Stomach smooth muscle (tissue), 2 donors: ENCODE results near the gene FBN2.

Source experiments
- H3K27ac ChIP-seq: one replicate; pipeline ENCODE4 v1.7.0; 2013; ENCODE audit warnings: mild to moderate bottlenecking, low read length, inconsistent platforms
- H3K27me3 ChIP-seq, 2 donors: one replicate each; pipeline ENCODE4 v1.7.0; 2013; ENCODE audit warnings: low read length in 2 of 2; ENCODE audit not compliant: insufficient read depth in 2 of 2, control insufficient read depth in 1 of 2
- H3K36me3 ChIP-seq, 2 donors: one replicate each; pipeline ENCODE4 v1.7.0; 2013; ENCODE audit warnings: low read length in 2 of 2; ENCODE audit not compliant: control insufficient read depth in 2 of 2, insufficient read depth in 2 of 2
- H3K4me1 ChIP-seq: one replicate; pipeline ENCODE4 v1.7.0; 2013; ENCODE audit warnings: low read length; ENCODE audit not compliant: control insufficient read depth, insufficient read depth
- H3K4me3 ChIP-seq, 2 donors: one replicate each; pipeline ENCODE4 v1.7.0; 2013; ENCODE audit warnings: low read length in 2 of 2
- H3K9ac ChIP-seq, 2 donors: one replicate each; pipeline ENCODE4 v1.7.0; 2013; ENCODE audit warnings: low read length in 2 of 2, mild to moderate bottlenecking in 1 of 2
- H3K9me3 ChIP-seq, 2 donors: one replicate each; pipeline ENCODE4 v1.7.0; 2013; ENCODE audit warnings: low read length in 2 of 2; ENCODE audit not compliant: control insufficient read depth in 2 of 2
- donor health status: healthy.
- donor health status: Pancreatic carcinoma.

The FBN2 gene

GRCh38 chr5:128478386-128479368 lies 59.4 kb downstream of the FBN2 start:
- H3K9ac ChIP-seq = no peak overlapping the region
- H3K27ac ChIP-seq = no peak overlapping the region
- no peak overlapping the region for H3K4me3 ChIP-seq
- H3K4me1 ChIP-seq = no peaks in the 10 kb centered on the region
- no peaks in the 10 kb centered on the region for H3K9me3 ChIP-seq
- no peaks in the 10 kb centered on the region for H3K27me3 ChIP-seq
- no peaks in the 10 kb centered on the region for H3K36me3 ChIP-seq

GRCh38 chr5:128477944-128478343 lies 60.1 kb downstream of the FBN2 start:
- Histone ChIP-seq H3K4me3 (no peak overlapping the region), H3K4me1 (no peaks in the 10 kb centered on the region), H3K27ac (no peak overlapping the region), H3K36me3 (no peaks in the 10 kb centered on the region), H3K27me3 (no peaks in the 10 kb centered on the region), H3K9me3 (no peaks in the 10 kb centered on the region), H3K9ac (no peak overlapping the region)

GRCh38 chr5:128475693-128476092 lies 62.4 kb downstream of the FBN2 start:
- Histone ChIP-seq H3K9me3 (no peaks in the 10 kb centered on the region), H3K4me3 (no peak overlapping the region), H3K27ac (no peak overlapping the region), H3K27me3 (no peaks in the 10 kb centered on the region), H3K9ac (no peak overlapping the region), H3K4me1 (no peaks in the 10 kb centered on the region), H3K36me3 (no peaks in the 10 kb centered on the region)

- Histone ChIP-seq H3K27me3 (no peaks in the 10 kb centered on the region), H3K4me3 (no peak overlapping the region), H3K36me3 (no peaks in the 10 kb centered on the region), H3K9ac (no peak overlapping the region), H3K4me1 (no peaks in the 10 kb centered on the region), H3K27ac (no peak overlapping the region), H3K9me3 (no peaks in the 10 kb centered on the region)
These were observed 65.1 kb downstream of the FBN2 start for GRCh38 chr5:128472919-128473318.

- Histone ChIP-seq H3K27ac (no peak overlapping the region), H3K9me3 (no peaks in the 10 kb centered on the region), H3K9ac (no peak overlapping the region), H3K36me3 (no peaks in the 10 kb centered on the region), H3K4me1 (no peaks in the 10 kb centered on the region), H3K27me3 (no peaks in the 10 kb centered on the region), H3K4me3 (no peak overlapping the region)
These were observed 66.0 kb downstream of the FBN2 start for GRCh38 chr5:128472036-128472435.

GRCh38 chr5:128470663-128471062 lies 67.4 kb downstream of the FBN2 start:
- no peaks in the 10 kb centered on the region for H3K9me3 ChIP-seq
- no peak overlapping the region for H3K4me3 ChIP-seq
- H3K27ac ChIP-seq = no peak overlapping the region
- H3K36me3 ChIP-seq = no peaks in the 10 kb centered on the region
- H3K27me3 ChIP-seq = no peaks in the 10 kb centered on the region
- H3K4me1 ChIP-seq = no peaks in the 10 kb centered on the region
- H3K9ac ChIP-seq = no peak overlapping the region

- H3K27me3 ChIP-seq = no peaks in the 10 kb centered on the region
- no peak overlapping the region for H3K9ac ChIP-seq
- H3K36me3 ChIP-seq = no peaks in the 10 kb centered on the region
- H3K9me3 ChIP-seq = no peaks in the 10 kb centered on the region
- no peak overlapping the region for H3K27ac ChIP-seq
- H3K4me1 ChIP-seq = no peaks in the 10 kb centered on the region
- no peak overlapping the region for H3K4me3 ChIP-seq
These were observed 68.1 kb downstream of the FBN2 start for GRCh38 chr5:128469912-128470311.

- H3K9me3 ChIP-seq = no peaks in the 10 kb centered on the region
- no peaks in the 10 kb centered on the region for H3K27me3 ChIP-seq
These were observed 71.1 kb downstream of the FBN2 start for GRCh38 chr5:128466980-128467379.

GRCh38 chr5:128466554-128466953 lies 71.5 kb downstream of the FBN2 start:
- Histone ChIP-seq H3K4me3 (no peak overlapping the region), H3K9ac (no peak overlapping the region), H3K27ac (no peak overlapping the region), H3K27me3 (no peaks in the 10 kb centered on the region), H3K9me3 (no peaks in the 10 kb centered on the region), H3K4me1 (no peaks in the 10 kb centered on the region), H3K36me3 (no peaks in the 10 kb centered on the region)

More at GRCh38 chr5:128466980-128467379, 71.1 kb downstream of the FBN2 start:
- no peak overlapping the region for H3K4me3 ChIP-seq
- H3K4me1 ChIP-seq = no peaks in the 10 kb centered on the region
- no peaks in the 10 kb centered on the region for H3K36me3 ChIP-seq
- no peak overlapping the region for H3K9ac ChIP-seq
- H3K27ac ChIP-seq = no peak overlapping the region

GRCh38 chr5:128464596-128464995 lies 73.4 kb downstream of the FBN2 start:
- H3K27ac ChIP-seq = no peak overlapping the region

GRCh38 chr5:128462330-128462729 lies 75.7 kb downstream of the FBN2 start:
- Histone ChIP-seq H3K9me3 (no peaks in the 10 kb centered on the region), H3K36me3 (no peaks in the 10 kb centered on the region), H3K4me1 (no peaks in the 10 kb centered on the region), H3K9ac (no peak overlapping the region), H3K27ac (no peak overlapping the region), H3K4me3 (no peak overlapping the region), H3K27me3 (no peaks in the 10 kb centered on the region)

More at GRCh38 chr5:128464596-128464995, 73.4 kb downstream of the FBN2 start:
- H3K4me3 ChIP-seq = no peak overlapping the region
- no peaks in the 10 kb centered on the region for H3K27me3 ChIP-seq
- H3K9me3 ChIP-seq = no peaks in the 10 kb centered on the region
- H3K36me3 ChIP-seq = no peaks in the 10 kb centered on the region
- no peak overlapping the region for H3K9ac ChIP-seq
- H3K4me1 ChIP-seq = no peaks in the 10 kb centered on the region
